HCT116 (cell line): Measurements from ENCODE around the gene SEL1L2. TPM values are rescaled to one million over a fixed set of nuclear protein-coding genes. Genes with fewer than 3 reads are reported as not detected.

Experiments used
- ATAC-seq: fragments of 200-7000 bp; cut with Tn5 transposase; 2 replicates; pipeline ENCODE4 v1.9.1; 2020; ENCODE audit warnings: mild to moderate bottlenecking, moderate library complexity
- BruUV-seq: library from RNA; stranded (reverse); fragments of 400-500 nt; replicated peaks from 2 replicates; lab custom pipeline; 2021; lab: Mats Ljungman, UMichigan
- CTCF ChIA-PET: fragments of 300-600 bp; sonication (Branson Sonifier 250); formaldehyde crosslinking; loops from one replicate; lab custom pipeline; 2021; ENCODE audit warnings: antibody characterized with exemption; lab: Charles Lee
- POLR2A ChIA-PET: fragments of 300-600, 350-600 bp; sonication (Branson Sonifier 250); formaldehyde crosslinking; loops from one replicate; lab custom pipeline; 2021; ENCODE audit warnings: antibody characterized with exemption; lab: Charles Lee
- RAD21 ChIA-PET, 2 experiments: fragments of 300-600 bp; sonication (Branson Sonifier 250); formaldehyde crosslinking; loops; one replicate each; lab custom pipeline; 2023; ENCODE audit warnings: low total read pairs in 2 of 2; ENCODE audit not compliant: uncharacterized antibody in 2 of 2, unreplicated experiment in 2 of 2, low non-redundant PET in 1 of 2; lab: Charles Lee
- DNase-seq: peaks from one replicate; pipeline ENCODE4 v3.0.0-alpha.2; 2010; ENCODE audit warnings: low read depth, low spot score
- H2AFZ ChIP-seq: fragments of 200-600 bp; shearing (Covaris generic), sonication (generic); 2 replicates; pipeline ENCODE4 v1.6.1; 2017; ENCODE audit warnings: low read depth, mixed run types, mixed read lengths, antibody characterized with exemption, low read length; ENCODE audit not compliant: poor library complexity, severe bottlenecking
- H3K27ac ChIP-seq: 2 replicates; pipeline ENCODE4 v1.5.1; 2012; ENCODE audit warnings: low read depth, low read length
- H3K27me3 ChIP-seq: fragments of 200-600 bp; sonication (generic); 2 replicates; pipeline ENCODE4 v1.6.1; 2016; ENCODE audit warnings: mixed run types, low read length, mixed read lengths; ENCODE audit not compliant: insufficient read depth
- H3K36me3 ChIP-seq, 2 experiments: fragments of 200-500 bp in 1 of 2; fragments of 200-600 bp in 1 of 2; sonication (Bioruptor generic) in 1 of 2; sonication (generic) in 1 of 2; 2 replicates each; pipeline versions ENCODE4 v1.5.1 to v1.6.1; 2014 to 2016; ENCODE audit warnings: low read length in 2 of 2, inconsistent platforms in 1 of 2, mixed read lengths in 1 of 2, mixed run types in 1 of 2; ENCODE audit not compliant: insufficient read depth in 2 of 2, control insufficient read depth in 1 of 2
- H3K4me1 ChIP-seq, 2 experiments: fragments of 200-600 bp in 1 of 2; sonication (generic) in 1 of 2; 2 replicates each; pipeline versions ENCODE4 v1.5.1 to v1.6.1; 2012 to 2017; ENCODE audit warnings: low read length in 2 of 2, inconsistent platforms in 1 of 2, mild to moderate bottlenecking in 1 of 2, mixed read lengths in 1 of 2, mixed run types in 1 of 2, moderate library complexity in 1 of 2; ENCODE audit not compliant: insufficient read depth in 2 of 2, control insufficient read depth in 1 of 2
- H3K4me2 ChIP-seq: fragments of 200-600 bp; sonication (generic); 2 replicates; pipeline ENCODE4 v1.6.1; 2017; ENCODE audit warnings: mixed run types, low read length, mixed read lengths
- H3K4me3 ChIP-seq, 2 experiments: fragments of 200-600 bp in 1 of 2; sonication (generic) in 1 of 2; replicated peaks in 1 of 2; 2 replicates each; pipeline ENCODE4 v1.5.1; 2011 to 2016; ENCODE audit warnings: low read length in 2 of 2, control low read depth in 1 of 2, low read depth in 1 of 2, mild to moderate bottlenecking in 1 of 2, mixed read lengths in 1 of 2, mixed run types in 1 of 2
- H3K79me2 ChIP-seq: fragments of 200-600 bp; sonication (generic); 2 replicates; pipeline ENCODE4 v1.6.1; 2017; ENCODE audit warnings: mild to moderate bottlenecking, mixed run types, low read length, moderate library complexity, mixed read lengths; ENCODE audit not compliant: insufficient read depth
- H3K9ac ChIP-seq: fragments of 200-600 bp; sonication (generic); 2 replicates; pipeline ENCODE4 v1.6.1; 2016; ENCODE audit warnings: low read length, mixed read lengths
- H3K9me2 ChIP-seq: fragments of 200-600 bp; sonication (generic), shearing (Covaris generic); 2 replicates; pipeline ENCODE4 v1.6.1; 2017; ENCODE audit warnings: mixed run types, mild to moderate bottlenecking, moderate library complexity; ENCODE audit not compliant: insufficient read depth
- H3K9me3 ChIP-seq, 2 experiments: fragments of 200-500 bp in 1 of 2; fragments of 200-600 bp in 1 of 2; sonication (Bioruptor generic) in 1 of 2; sonication (generic) in 1 of 2; 2 replicates each; pipeline ENCODE4 v1.6.1; 2014 to 2017; ENCODE audit warnings: low read length in 2 of 2, mixed read lengths in 2 of 2, inconsistent platforms in 1 of 2, low read depth in 1 of 2, mild to moderate bottlenecking in 1 of 2, mixed run types in 1 of 2, moderate library complexity in 1 of 2; ENCODE audit not compliant: control insufficient read depth in 1 of 2, insufficient read depth in 1 of 2
- H4K20me1 ChIP-seq: fragments of 200-600 bp; sonication (generic), shearing (Covaris generic); 2 replicates; pipeline ENCODE4 v1.6.1; 2017; ENCODE audit warnings: mixed run types, mild to moderate bottlenecking, moderate library complexity; ENCODE audit not compliant: insufficient read depth
- ATF3 ChIP-seq: IDR thresholded peaks from 2 replicates; pipeline ENCODE4 v1.6.1; 2012
- CBX3 ChIP-seq: IDR thresholded peaks from 2 replicates; pipeline ENCODE4 v1.6.1; 2012; ENCODE audit warnings: low read depth
- EGR1 ChIP-seq: IDR thresholded peaks from 2 replicates; pipeline ENCODE4 v1.6.1; 2012; ENCODE audit warnings: low read depth
- ELF1 ChIP-seq: IDR thresholded peaks from 2 replicates; pipeline ENCODE4 v1.6.1; 2012; ENCODE audit warnings: low read depth, borderline replicate concordance
- EZH2 ChIP-seq: fragments of 200-600 bp; sonication (generic); IDR thresholded peaks from 2 replicates; pipeline ENCODE4 v1.6.1; 2017; ENCODE audit warnings: antibody characterized with exemption, mixed run types
- FOSL1 ChIP-seq: IDR thresholded peaks from 2 replicates; pipeline ENCODE4 v1.6.1; 2012; ENCODE audit warnings: low read depth
- MAX ChIP-seq: IDR thresholded peaks from 2 replicates; pipeline ENCODE4 v1.6.1; 2012
- POLR2AphosphoS5 ChIP-seq: IDR thresholded peaks from 2 replicates; pipeline ENCODE4 v1.6.1; 2011; ENCODE audit warnings: mild to moderate bottlenecking, low read depth, low read length, moderate library complexity
- RAD21 ChIP-seq: IDR thresholded peaks from 2 replicates; pipeline ENCODE4 v1.6.1; 2012; ENCODE audit warnings: low read depth, mild to moderate bottlenecking
- REST ChIP-seq: IDR thresholded peaks from 2 replicates; pipeline ENCODE4 v1.6.1; 2012; ENCODE audit warnings: low read depth
- SP1 ChIP-seq: IDR thresholded peaks from 2 replicates; pipeline ENCODE4 v1.6.1; 2012; ENCODE audit warnings: low read depth
- SRF ChIP-seq: IDR thresholded peaks from 2 replicates; pipeline ENCODE4 v1.6.1; 2012; ENCODE audit warnings: low read depth
- YY1 ChIP-seq: IDR thresholded peaks from 2 replicates; pipeline ENCODE4 v1.6.1; 2011; ENCODE audit warnings: low read length, low read depth, moderate library complexity, mild to moderate bottlenecking; ENCODE audit not compliant: insufficient replicate concordance; ENCODE audit errors: extremely low read depth
- ZFX ChIP-seq: fragments of 450-650 bp; IDR thresholded peaks from 2 replicates; pipeline ENCODE4 v1.6.1; 2017
- intact Hi-C: fragments of 100-400 bp; cut with micrococcal nuclease; formaldehyde crosslinking; loops from 2 replicates; pipeline ENCODE4 v1.10.0; 2022
- total RNA-seq: library from RNA; stranded (reverse); gene quantifications from one replicate; pipeline ENCODE4 v1.2.1, GENCODE V29; 2021; ENCODE audit not compliant: unreplicated experiment

Gene SEL1L2
- total RNA-seq, 1 experiment from 2014 or later: not detected

DNA sequence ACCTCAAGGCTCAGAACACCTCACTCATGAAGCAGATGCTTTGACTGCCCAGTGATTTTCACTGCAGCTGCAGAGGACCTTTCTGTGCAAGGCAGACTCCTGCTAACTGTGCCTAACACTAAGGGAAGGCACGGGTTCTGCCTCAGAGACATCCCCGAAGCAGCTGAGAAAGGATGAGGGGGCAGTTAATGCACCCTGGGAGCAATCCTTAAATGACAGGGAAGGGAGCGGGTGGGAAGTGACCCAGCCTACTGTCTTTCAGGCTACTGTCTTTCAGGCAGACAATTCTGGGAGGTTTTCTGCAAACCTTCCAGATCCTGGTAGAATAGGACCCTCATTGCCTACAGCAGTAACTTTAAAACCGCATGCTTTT is 150.3 kb downstream of the SEL1L2 start:
- H3K9ac ChIP-seq: no peak overlapping the region
- H3K4me2 ChIP-seq: no peak overlapping the region
- H3K9me3 ChIP-seq: no peaks in the 10 kb centered on the region
- no peaks in the 10 kb centered on the region for H4K20me1 ChIP-seq
- no TSS peak for BruUV-seq
- no peaks in the 10 kb centered on the region for H3K9me2 ChIP-seq
- ChIA-PET CTCF (no interaction called here), RAD21 (no interaction called here), POLR2A (no interaction called here)
- TF ChIP-seq REST (no peak), ZFX (no peak), YY1 (no peak), POLR2AphosphoS5 (no peak), FOSL1 (no peak), SP1 (no peak), EZH2 (no peak), EGR1 (no peak), ATF3 (no peak), MAX (no peak), RAD21 (no peak), SRF (no peak), CBX3 (no peak), ELF1 (no peak)
- DNase-seq (no peak), ATAC-seq (no peak)
- H3K27ac ChIP-seq: no peak overlapping the region
- intact Hi-C loops: no loop called here
- no peak overlapping the region for H2AFZ ChIP-seq
- H3K79me2 ChIP-seq: no peaks in the 10 kb centered on the region
- H3K27me3 ChIP-seq: peaks cover 13% of the 10 kb centered on the region; the same call in 1 of the 2 replicates
- no peaks in the 10 kb centered on the region for H3K36me3 ChIP-seq
- no peak overlapping the region for H3K4me3 ChIP-seq
- no peaks in the 10 kb centered on the region for H3K4me1 ChIP-seq
